K562 (cell line): ENCODE measurements around the gene FAM149A. TPM values are rescaled to one million over a fixed set of nuclear protein-coding genes. Genes with fewer than 3 reads are reported as not detected.

Source experiments
- BACH1 ChIP-seq: fragments of 200-800 bp; sonication (Bioruptor generic); IDR thresholded peaks from 2 replicates; pipeline ENCODE4 v1.6.1; 2016; ENCODE audit warnings: missing genetic modification characterization, missing compliant biosample characterization
- CCAR2 ChIP-seq: fragments of 200-400 bp; formaldehyde crosslinking; IDR thresholded peaks from 2 replicates; pipeline ENCODE4 v1.6.1; 2017; ENCODE audit warnings: mild to moderate bottlenecking, low read depth, low read length
- FOXJ2 ChIP-seq: fragments of 200-800 bp; sonication (Bioruptor generic); IDR thresholded peaks from 2 replicates; pipeline ENCODE4 v1.6.1; 2016; ENCODE audit warnings: missing genetic modification characterization, missing compliant biosample characterization
- FOXM1 ChIP-seq, 2 experiments: fragments of 450-650 bp in 1 of 2; sonication (generic) in 1 of 2; formaldehyde crosslinking in 1 of 2; IDR thresholded peaks; 2 replicates each; pipeline versions ENCODE4 v1.6.1 to v1.9.0; 2017 to 2022; ENCODE audit warnings: low read depth in 2 of 2, mild to moderate bottlenecking in 2 of 2, missing genetic modification reagents in 1 of 2, moderate library complexity in 1 of 2
- JUNB ChIP-seq: fragments of 450-650 bp; formaldehyde crosslinking; conservative IDR thresholded peaks from 2 replicates; pipeline ENCODE4 v1.4.0; 2020; ENCODE audit warnings: mild to moderate bottlenecking
- NEUROD1 ChIP-seq: fragments of 150-350 bp; IDR thresholded peaks from 2 replicates; pipeline ENCODE4 v1.6.1; 2014; ENCODE audit warnings: borderline replicate concordance, low read length, low read depth; ENCODE audit not compliant: partially characterized antibody
- NFE2 ChIP-seq: IDR thresholded peaks from 2 replicates; pipeline ENCODE4 v1.6.1; 2014; ENCODE audit warnings: antibody characterized with exemption, low read depth
- PHB2 ChIP-seq: fragments of 450-650 bp; IDR thresholded peaks from 2 replicates; pipeline ENCODE4 v1.6.1; 2017; ENCODE audit warnings: low read depth
- ZFP1 ChIP-seq: fragments of 450-650 bp; formaldehyde crosslinking; IDR thresholded peaks from 2 replicates; pipeline ENCODE4 v1.4.0; 2020; ENCODE audit warnings: mild to moderate bottlenecking, mixed read lengths
- ZNF583 ChIP-seq: fragments of 250-450 bp; sonication (Bioruptor Pico); IDR thresholded peaks from 2 replicates; pipeline ENCODE4 v1.4.0; 2020
- polyA plus RNA-seq, 8 experiments: library from polyadenylated mRNA; depleted of rRNA in 4 of 8; stranded (reverse) in 5 of 8; unstranded in 3 of 8; fragments of >200 nt; fragmentation: Nextera tagmentation in 2 of 8; fragmentation: Illumina TruSeq in 1 of 8; extraction: Ambion mirVana in 2 of 8; extraction: Trizol in 1 of 8; gene quantifications; 2 replicates each; pipeline versions ENCODE4 v1.2.1 to v1.2.3, GENCODE V29; 2011 to 2014; ENCODE audit warnings: inconsistent platforms in 1 of 8, missing spikeins in 1 of 8
- total RNA-seq, 7 experiments: library from RNA; depleted of rRNA in 6 of 7; stranded (reverse); fragments of >200 nt in 6 of 7; fragmentation: Illumina TruSeq in 2 of 7; extraction: Trizol in 2 of 7; gene quantifications; 2 replicates each; pipeline versions ENCODE4 v1.2.1 to v1.2.3, GENCODE V29; 2011 to 2021; ENCODE audit warnings: low replicate concordance in 1 of 7
- TF ChIP-seq, protein P1 (sequence below): sonication (generic); formaldehyde crosslinking; IDR thresholded peaks from 2 replicates; pipeline ENCODE4 v1.8.1; 2023; ENCODE audit warnings: mild to moderate bottlenecking, missing genetic modification reagents
- TF ChIP-seq, protein P2 (sequence below), 2 experiments: fragments of 450-650 bp in 1 of 2; IDR thresholded peaks; 2 replicates each; pipeline ENCODE4 v1.6.1; 2011 to 2017; ENCODE audit warnings: low read depth in 2 of 2, antibody characterized with exemption in 1 of 2, borderline replicate concordance in 1 of 2, low read length in 1 of 2, mild to moderate bottlenecking in 1 of 2, mixed read lengths in 1 of 2; ENCODE audit not compliant: control insufficient read depth in 1 of 2
- TF ChIP-seq, protein P3 (sequence below): fragments of 250-450 bp; sonication (Bioruptor Pico); IDR thresholded peaks from 2 replicates; pipeline ENCODE4 v1.8.0; 2021; ENCODE audit warnings: borderline replicate concordance, mild to moderate bottlenecking, moderate library complexity; ENCODE audit not compliant: poor library complexity, severe bottlenecking
- TF ChIP-seq, protein P4 (sequence below): fragments of 450-650 bp; conservative IDR thresholded peaks from 2 replicates; pipeline ENCODE4 v1.6.1; 2016; ENCODE audit warnings: missing genetic modification characterization, low read depth, mild to moderate bottlenecking, control low read depth, missing compliant biosample characterization
- TF ChIP-seq, protein P5 (sequence below), 2 experiments: IDR thresholded peaks in 1 of 2; conservative IDR thresholded peaks in 1 of 2; 2 replicates each; pipeline ENCODE4 v1.6.1; 2016; ENCODE audit warnings: low read depth in 2 of 2, mild to moderate bottlenecking in 1 of 2, missing compliant biosample characterization in 1 of 2, missing genetic modification characterization in 1 of 2, moderate library complexity in 1 of 2

Gene FAM149A
- total and polyA plus RNA-seq, 9 of the 15 experiments (the other 6 are each of a cell fraction or from before 2014, with no cell fraction given) = not detected

DNA sequence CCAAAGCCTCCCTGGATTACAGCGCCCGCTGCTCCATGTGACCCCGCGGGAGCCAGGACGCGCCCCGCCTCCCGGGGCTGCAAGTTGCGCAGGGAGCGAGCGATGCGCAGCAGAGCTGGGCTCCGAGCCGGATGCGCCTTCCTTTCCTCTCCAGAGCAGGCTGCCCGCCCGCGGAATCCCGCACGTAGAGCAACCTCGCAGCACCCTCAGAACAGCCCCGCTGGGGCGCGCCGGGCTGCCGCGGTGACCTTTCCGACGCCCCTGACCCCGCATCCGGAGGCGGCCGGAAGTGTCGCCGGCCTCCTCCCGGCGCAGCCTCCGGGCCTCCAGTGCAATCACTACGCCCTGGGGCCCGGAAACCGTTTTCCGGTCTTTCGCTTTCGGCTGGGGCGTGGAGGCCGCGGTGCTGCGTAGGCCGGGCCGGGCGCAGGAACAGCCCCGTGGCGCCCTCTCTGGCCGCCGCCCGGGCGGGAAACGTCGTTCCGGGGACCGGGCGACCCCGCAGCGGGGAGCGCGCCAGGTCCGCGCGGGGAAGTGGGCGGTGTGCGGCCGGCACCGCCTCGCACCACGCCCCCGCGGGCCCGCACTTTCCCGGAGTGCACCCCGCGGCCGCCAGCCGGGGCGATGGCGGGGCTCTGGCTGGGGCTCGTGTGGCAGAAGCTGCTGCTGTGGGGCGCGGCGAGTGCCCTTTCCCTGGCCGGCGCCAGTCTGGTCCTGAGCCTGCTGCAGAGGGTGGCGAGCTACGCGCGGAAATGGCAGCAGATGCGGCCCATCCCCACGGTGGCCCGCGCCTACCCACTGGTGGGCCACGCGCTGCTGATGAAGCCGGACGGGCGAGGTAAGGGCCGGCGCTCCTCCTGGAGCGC, 86.9 kb downstream of the FAM149A start, which contains the start of gene CYP4V2 (continued):
- no peak for TF ChIP-seq ZFP1 (CRISPR knock-in tag)
- no peak for TF ChIP-seq JUNB (CRISPR knock-in tag)
- TF ChIP-seq, protein P1, sequence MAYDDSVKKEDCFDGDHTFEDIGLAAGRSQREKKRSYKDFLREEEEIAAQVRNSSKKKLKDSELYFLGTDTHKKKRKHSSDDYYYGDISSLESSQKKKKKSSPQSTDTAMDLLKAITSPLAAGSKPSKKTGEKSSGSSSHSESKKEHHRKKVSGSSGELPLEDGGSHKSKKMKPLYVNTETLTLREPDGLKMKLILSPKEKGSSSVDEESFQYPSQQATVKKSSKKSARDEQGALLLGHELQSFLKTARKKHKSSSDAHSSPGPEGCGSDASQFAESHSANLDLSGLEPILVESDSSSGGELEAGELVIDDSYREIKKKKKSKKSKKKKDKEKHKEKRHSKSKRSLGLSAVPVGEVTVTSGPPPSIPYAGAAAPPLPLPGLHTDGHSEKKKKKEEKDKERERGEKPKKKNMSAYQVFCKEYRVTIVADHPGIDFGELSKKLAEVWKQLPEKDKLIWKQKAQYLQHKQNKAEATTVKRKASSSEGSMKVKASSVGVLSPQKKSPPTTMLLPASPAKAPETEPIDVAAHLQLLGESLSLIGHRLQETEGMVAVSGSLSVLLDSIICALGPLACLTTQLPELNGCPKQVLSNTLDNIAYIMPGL (CRISPR knock-in tag) = peak; percentile 70; the same call in 1 of the 2 replicates
- peak; percentile 9 for TF ChIP-seq NEUROD1
- TF ChIP-seq, protein P2, sequence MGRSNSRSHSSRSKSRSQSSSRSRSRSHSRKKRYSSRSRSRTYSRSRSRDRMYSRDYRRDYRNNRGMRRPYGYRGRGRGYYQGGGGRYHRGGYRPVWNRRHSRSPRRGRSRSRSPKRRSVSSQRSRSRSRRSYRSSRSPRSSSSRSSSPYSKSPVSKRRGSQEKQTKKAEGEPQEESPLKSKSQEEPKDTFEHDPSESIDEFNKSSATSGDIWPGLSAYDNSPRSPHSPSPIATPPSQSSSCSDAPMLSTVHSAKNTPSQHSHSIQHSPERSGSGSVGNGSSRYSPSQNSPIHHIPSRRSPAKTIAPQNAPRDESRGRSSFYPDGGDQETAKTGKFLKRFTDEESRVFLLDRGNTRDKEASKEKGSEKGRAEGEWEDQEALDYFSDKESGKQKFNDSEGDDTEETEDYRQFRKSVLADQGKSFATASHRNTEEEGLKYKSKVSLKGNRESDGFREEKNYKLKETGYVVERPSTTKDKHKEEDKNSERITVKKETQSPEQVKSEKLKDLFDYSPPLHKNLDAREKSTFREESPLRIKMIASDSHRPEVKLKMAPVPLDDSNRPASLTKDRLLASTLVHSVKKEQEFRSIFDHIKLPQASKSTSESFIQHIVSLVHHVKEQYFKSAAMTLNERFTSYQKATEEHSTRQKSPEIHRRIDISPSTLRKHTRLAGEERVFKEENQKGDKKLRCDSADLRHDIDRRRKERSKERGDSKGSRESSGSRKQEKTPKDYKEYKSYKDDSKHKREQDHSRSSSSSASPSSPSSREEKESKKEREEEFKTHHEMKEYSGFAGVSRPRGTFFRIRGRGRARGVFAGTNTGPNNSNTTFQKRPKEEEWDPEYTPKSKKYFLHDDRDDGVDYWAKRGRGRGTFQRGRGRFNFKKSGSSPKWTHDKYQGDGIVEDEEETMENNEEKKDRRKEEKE (IDR thresholded peaks at IDR 0.05; ENCODE audit: borderline replicate concordance in 1 of 2, control insufficient read depth in 1 of 2, low read depth in 2 of 2, low read length in 1 of 2) = peak in 1 of 2 experiments; percentile 83; a peak in 1 of 4 replicates
- TF ChIP-seq, protein P3, sequence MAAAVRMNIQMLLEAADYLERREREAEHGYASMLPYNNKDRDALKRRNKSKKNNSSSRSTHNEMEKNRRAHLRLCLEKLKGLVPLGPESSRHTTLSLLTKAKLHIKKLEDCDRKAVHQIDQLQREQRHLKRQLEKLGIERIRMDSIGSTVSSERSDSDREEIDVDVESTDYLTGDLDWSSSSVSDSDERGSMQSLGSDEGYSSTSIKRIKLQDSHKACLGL (CRISPR knock-in tag) = no peak
- TF ChIP-seq, protein P4, sequence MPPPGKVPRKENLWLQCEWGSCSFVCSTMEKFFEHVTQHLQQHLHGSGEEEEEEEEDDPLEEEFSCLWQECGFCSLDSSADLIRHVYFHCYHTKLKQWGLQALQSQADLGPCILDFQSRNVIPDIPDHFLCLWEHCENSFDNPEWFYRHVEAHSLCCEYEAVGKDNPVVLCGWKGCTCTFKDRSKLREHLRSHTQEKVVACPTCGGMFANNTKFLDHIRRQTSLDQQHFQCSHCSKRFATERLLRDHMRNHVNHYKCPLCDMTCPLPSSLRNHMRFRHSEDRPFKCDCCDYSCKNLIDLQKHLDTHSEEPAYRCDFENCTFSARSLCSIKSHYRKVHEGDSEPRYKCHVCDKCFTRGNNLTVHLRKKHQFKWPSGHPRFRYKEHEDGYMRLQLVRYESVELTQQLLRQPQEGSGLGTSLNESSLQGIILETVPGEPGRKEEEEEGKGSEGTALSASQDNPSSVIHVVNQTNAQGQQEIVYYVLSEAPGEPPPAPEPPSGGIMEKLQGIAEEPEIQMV (tag) = no peak
- no peak for TF ChIP-seq FOXJ2 (tag)
- no peak for TF ChIP-seq ZNF583 (CRISPR knock-in tag)
- TF ChIP-seq, protein P5, sequence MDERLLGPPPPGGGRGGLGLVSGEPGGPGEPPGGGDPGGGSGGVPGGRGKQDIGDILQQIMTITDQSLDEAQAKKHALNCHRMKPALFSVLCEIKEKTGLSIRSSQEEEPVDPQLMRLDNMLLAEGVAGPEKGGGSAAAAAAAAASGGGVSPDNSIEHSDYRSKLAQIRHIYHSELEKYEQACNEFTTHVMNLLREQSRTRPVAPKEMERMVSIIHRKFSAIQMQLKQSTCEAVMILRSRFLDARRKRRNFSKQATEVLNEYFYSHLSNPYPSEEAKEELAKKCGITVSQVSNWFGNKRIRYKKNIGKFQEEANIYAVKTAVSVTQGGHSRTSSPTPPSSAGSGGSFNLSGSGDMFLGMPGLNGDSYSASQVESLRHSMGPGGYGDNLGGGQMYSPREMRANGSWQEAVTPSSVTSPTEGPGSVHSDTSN (CRISPR knock-in tag; IDR thresholded peaks at IDR 0.05; ENCODE audit: low read depth) = no peak
- TF ChIP-seq, protein P5 (tag; conservative IDR thresholded peaks at IDR 0.05; ENCODE audit: low read depth) = no peak
- TF ChIP-seq BACH1 = no peak
- TF ChIP-seq FOXM1 (IDR thresholded peaks at IDR 0.05; ENCODE audit: low read depth) = peak; percentile 26; the same call in 1 of the 2 replicates
- 0 out of 2 replicates have a peak, but pooled peaks have one; percentile 18 for TF ChIP-seq FOXM1 (CRISPR knock-in tag; IDR thresholded peaks at IDR 0.05; ENCODE audit: low read depth)
- TF ChIP-seq NFE2 = no peak
- no peak for TF ChIP-seq PHB2
- TF ChIP-seq CCAR2 = no peak
